Measurements from ENCODE around the gene PDCD2L. TPM values are rescaled to one million over a fixed set of nuclear protein-coding genes. Genes with fewer than 3 reads are reported as not detected.

PDCD2L gene
- total and polyA plus RNA-seq, 2 of the 8 experiments (the other 6 are each of a cell fraction or from before 2014, with no cell fraction given): 51.5 to 78.1 TPM

DNA sequence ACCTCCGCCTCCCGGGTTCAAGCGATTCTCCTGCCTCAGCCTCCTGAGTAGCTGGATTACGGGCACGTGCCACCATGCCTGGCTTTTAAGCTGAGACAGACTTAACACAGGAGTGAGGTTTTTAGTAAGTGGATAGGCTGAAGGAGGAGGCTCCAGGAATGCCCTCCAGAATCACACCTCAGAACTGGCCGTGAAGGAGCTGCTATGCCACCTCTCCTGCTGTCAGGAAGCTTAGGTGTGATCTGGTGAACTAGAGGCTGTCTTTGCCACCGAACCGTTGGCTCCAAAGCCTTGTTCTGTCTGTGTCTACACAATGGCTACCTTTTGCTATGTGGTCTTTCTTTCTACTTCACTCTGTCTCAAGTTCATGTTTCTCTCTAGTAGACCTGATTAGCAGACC lies 4.2 kb downstream of the PDCD2L start:
- Histone ChIP-seq H3K9me3 (ENCODE audit: insufficient read depth in 2 of 2, low read depth in 1 of 2, low read length in 1 of 2) (no peaks in the 10 kb centered on the region), H3K36me3 (ENCODE audit: control insufficient read depth in 2 of 4, insufficient read depth in 4 of 4, low read length in 3 of 4) (peaks cover 5 to 40% (median 19%) of the 10 kb centered on the region in 4 experiments; a peak in 7 of 8 replicates), H4K91ac (replicated peaks; ENCODE audit: insufficient read length, low read length) (no peak overlapping the region), H3K9ac (replicated peaks in 1 of 4; ENCODE audit: extremely low read depth in 1 of 4, low read depth in 3 of 4, low read length in 3 of 4) (no peak overlapping the region), H3K4ac (replicated peaks; ENCODE audit: insufficient read length, low read depth, low read length) (no peak overlapping the region), H2BK12ac (ENCODE audit: low read depth, low read length) (no peak overlapping the region), H2AK5ac (ENCODE audit: low read depth, low read length) (no peak overlapping the region), H3K14ac (ENCODE audit: insufficient read length) (no peak overlapping the region), H3K4me1 (replicated peaks in 1 of 4; ENCODE audit: control insufficient read depth in 3 of 4, insufficient read depth in 4 of 4, low read length in 3 of 4) (no peaks in the 10 kb centered on the region), H2BK20ac (ENCODE audit: low read length) (no peak overlapping the region), H3K18ac (ENCODE audit: extremely low read depth, low read length) (no peak overlapping the region), H2BK120ac (replicated peaks; ENCODE audit: low read depth, low read length) (no peak overlapping the region), H3K27ac (ENCODE audit: low read depth, low read length) (no peak overlapping the region), H4K20me1 (replicated peaks in 1 of 2; ENCODE audit: control insufficient read depth in 1 of 2, insufficient read depth in 2 of 2, low read length in 2 of 2) (peaks cover 0 to 2% of the 10 kb centered on the region in 2 experiments), H3K4me2 (ENCODE audit: insufficient read depth in 1 of 2, low read depth in 2 of 2, low read length in 2 of 2) (no peak overlapping the region), H3K56ac (replicated peaks; ENCODE audit: insufficient read length, low read depth, low read length) (no peak overlapping the region), H3K79me2 (ENCODE audit: control insufficient read depth in 1 of 2, insufficient read depth in 2 of 2, low read length in 2 of 2) (peaks cover 0 to 37% of the 10 kb centered on the region in 2 experiments; a peak in 2 of 4 replicates), H3K23ac (ENCODE audit: insufficient read length) (no peak overlapping the region), H3K27me3 (replicated peaks in 1 of 4; ENCODE audit: control insufficient read depth in 3 of 4, extremely low read depth in 1 of 4, insufficient read depth in 3 of 4, low read length in 3 of 4) (no peaks in the 10 kb centered on the region), H2BK15ac (ENCODE audit: low read length) (no peak overlapping the region), H3K23me2 (ENCODE audit: low read depth, low read length) (peaks cover 3% of the 10 kb centered on the region; the same call in 1 of the 2 replicates), H2AFZ (ENCODE audit: low read length) (no peak overlapping the region), H4K5ac (ENCODE audit: insufficient read length, low read depth, low read length) (no peak overlapping the region), H2BK5ac (ENCODE audit: low read depth, low read length) (no peak overlapping the region), H3K79me1 (ENCODE audit: low read depth, low read length) (peaks cover 7% of the 10 kb centered on the region; the same call in 1 of the 2 replicates), H3K4me3 (ENCODE audit: extremely low read depth in 1 of 4, insufficient read depth in 2 of 4, low read depth in 3 of 4, low read length in 4 of 4) (no peak overlapping the region), H4K8ac (ENCODE audit: extremely low read depth, insufficient read depth, low read length) (no peak overlapping the region)
- DNase-seq (ENCODE audit: low read depth in 1 of 2, low spot score in 2 of 2): no peak
- ChIA-PET CTCF (ENCODE audit: partially characterized antibody) (interaction anchor here (1.6 kb wide), 1 partner anchor 22 kb away, joined by 3 read pairs; no protein-coding TSS in a partner anchor), POLR2A (ENCODE audit: partially characterized antibody) (interaction anchor here (1.0 to 1.5 kb wide), 2 partner anchors 9 to 19 kb away, joined by 3 to 4 read pairs; partner anchors contain the start of gene UBA2)
- FAIRE-seq: no peak
- 93% methylated on average over 5 of the region's 8 CpGs; no CpG with 5 or more reads in 1 of the 2 experiments for WGBS, 2 experiments (ENCODE audit: extremely low coverage in 1 of 2, insufficient coverage in 1 of 2, insufficient read length in 1 of 2, insufficient replicate concordance in 2 of 2, low coverage in 1 of 2, low lambda C conversion rate in 2 of 2, missing lambda C conversion rate in 1 of 2)
- TF ChIP-seq SUZ12 (IDR thresholded peaks at IDR 0.05; ENCODE audit: low read length): no peak
- no peak for TF ChIP-seq CEBPB (IDR thresholded peaks at IDR 0.05; ENCODE audit: low read depth, low read length)
- TF ChIP-seq, protein P1, sequence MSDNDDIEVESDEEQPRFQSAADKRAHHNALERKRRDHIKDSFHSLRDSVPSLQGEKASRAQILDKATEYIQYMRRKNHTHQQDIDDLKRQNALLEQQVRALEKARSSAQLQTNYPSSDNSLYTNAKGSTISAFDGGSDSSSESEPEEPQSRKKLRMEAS (IDR thresholded peaks at IDR 0.05): no peak
- TF ChIP-seq CBX5 (IDR thresholded peaks at IDR 0.05; ENCODE audit: low read depth, low read length): no peak
- TF ChIP-seq FOSL1 (IDR thresholded peaks at IDR 0.05; ENCODE audit: insufficient read depth, low read depth, low read length): no peak
- no peak for TF ChIP-seq HDAC2 (IDR thresholded peaks at IDR 0.05; ENCODE audit: borderline replicate concordance in 1 of 2, low read depth in 2 of 2, low read length in 2 of 2)
- no peak for TF ChIP-seq SAP30 (IDR thresholded peaks at IDR 0.05; ENCODE audit: insufficient read depth, insufficient replicate concordance, low read length)
- TF ChIP-seq, protein P2, sequence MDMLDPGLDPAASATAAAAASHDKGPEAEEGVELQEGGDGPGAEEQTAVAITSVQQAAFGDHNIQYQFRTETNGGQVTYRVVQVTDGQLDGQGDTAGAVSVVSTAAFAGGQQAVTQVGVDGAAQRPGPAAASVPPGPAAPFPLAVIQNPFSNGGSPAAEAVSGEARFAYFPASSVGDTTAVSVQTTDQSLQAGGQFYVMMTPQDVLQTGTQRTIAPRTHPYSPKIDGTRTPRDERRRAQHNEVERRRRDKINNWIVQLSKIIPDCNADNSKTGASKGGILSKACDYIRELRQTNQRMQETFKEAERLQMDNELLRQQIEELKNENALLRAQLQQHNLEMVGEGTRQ (IDR thresholded peaks at IDR 0.05; ENCODE audit: low read length): no peak
- TF ChIP-seq EGR1 (IDR thresholded peaks at IDR 0.05; ENCODE audit: borderline replicate concordance, low read depth, low read length): no peak
- no peak for TF ChIP-seq TAF1 (IDR thresholded peaks at IDR 0.05; ENCODE audit: low read depth, low read length)
- TF ChIP-seq POU5F1 (IDR thresholded peaks at IDR 0.05; ENCODE audit: low read depth, low read length): no peak
- TF ChIP-seq POLR2A (IDR thresholded peaks at IDR 0.05; ENCODE audit: control extremely low read depth in 1 of 2, low read depth in 2 of 2, low read length in 2 of 2): no peak
